IMR-90 (cell line): Measurements from ENCODE around the gene ERH. TPM values are rescaled to one million over a fixed set of nuclear protein-coding genes. Genes with fewer than 3 reads are reported as not detected.

Source experiments
- ATAC-seq: fragments of 200-7000 bp; cut with Tn5 transposase; 2 replicates; pipeline ENCODE4 v1.9.1; 2020; ENCODE audit warnings: low read depth, mild to moderate bottlenecking, moderate library complexity
- BruUV-seq: library from RNA; stranded (reverse); fragments of 400-500 nt; replicated peaks from 2 replicates; lab custom pipeline; 2021; lab: Mats Ljungman, UMichigan
- CTCF ChIA-PET: fragments of 300-600 bp; formaldehyde crosslinking; extraction: SDS; loops from one replicate; lab custom pipeline; 2021; ENCODE audit warnings: antibody characterized with exemption; lab: Yijun Ruan, JAX
- POLR2A ChIA-PET: fragments of 300-600 bp; sonication (Branson Sonifier 250); formaldehyde crosslinking; loops from one replicate; lab custom pipeline; 2022; ENCODE audit warnings: antibody characterized with exemption; ENCODE audit not compliant: unreplicated experiment; lab: Charles Lee
- DNase-seq: peaks from one replicate; pipeline ENCODE4 v3.0.0; 2013
- H2AFZ ChIP-seq: replicated peaks from 2 replicates; pipeline ENCODE3; 2013; ENCODE audit warnings: low read length, mild to moderate bottlenecking; ENCODE audit not compliant: poor library complexity
- H2AK5ac ChIP-seq: 2 replicates; pipeline ENCODE4 v1.6.1; 2013; ENCODE audit warnings: low read depth, low read length, inconsistent platforms
- H2AK9ac ChIP-seq: replicated peaks from 2 replicates; pipeline ENCODE3; 2013; ENCODE audit warnings: mild to moderate bottlenecking, low read depth, low read length, moderate library complexity; ENCODE audit not compliant: poor library complexity
- H2BK120ac ChIP-seq: 2 replicates; pipeline ENCODE4 v1.6.1; 2013; ENCODE audit warnings: low read depth, low read length, inconsistent platforms
- H2BK15ac ChIP-seq: 3 replicates; pipeline ENCODE4 v1.6.1; 2013; ENCODE audit warnings: low read depth, low read length, inconsistent platforms
- H2BK20ac ChIP-seq: 2 replicates; pipeline ENCODE4 v1.6.1; 2013; ENCODE audit warnings: low read depth, mild to moderate bottlenecking, inconsistent platforms, low read length, moderate library complexity
- H2BK5ac ChIP-seq: 2 replicates; pipeline ENCODE4 v1.6.1; 2013; ENCODE audit warnings: mild to moderate bottlenecking, low read depth, low read length, inconsistent platforms; ENCODE audit not compliant: poor library complexity, severe bottlenecking
- H3K14ac ChIP-seq: replicated peaks from 2 replicates; pipeline ENCODE4 v1.6.1; 2013; ENCODE audit warnings: low read depth, low read length, inconsistent platforms
- H3K18ac ChIP-seq: 2 replicates; pipeline ENCODE4 v1.6.1; 2013; ENCODE audit warnings: low read depth, low read length, control low read depth
- H3K23ac ChIP-seq: 2 replicates; pipeline ENCODE4 v1.6.1; 2013; ENCODE audit warnings: low read depth, low read length, inconsistent platforms
- H3K27ac ChIP-seq: 2 replicates; pipeline ENCODE4 v1.5.1; 2013; ENCODE audit warnings: mild to moderate bottlenecking, control low read depth, low read length; ENCODE audit not compliant: insufficient read depth
- H3K27me3 ChIP-seq: 2 replicates; pipeline ENCODE4 v1.6.1; 2013; ENCODE audit warnings: low read length; ENCODE audit not compliant: control insufficient read depth, insufficient read depth
- H3K36me3 ChIP-seq: 2 replicates; pipeline ENCODE4 v1.6.1; 2013; ENCODE audit warnings: low read length, mixed read lengths; ENCODE audit not compliant: control insufficient read depth, insufficient read depth
- H3K4ac ChIP-seq: 2 replicates; pipeline ENCODE4 v1.6.1; 2013; ENCODE audit warnings: low read depth, low read length, inconsistent platforms
- H3K4me1 ChIP-seq: 2 replicates; pipeline ENCODE4 v1.6.1; 2013; ENCODE audit warnings: low read length, mixed read lengths; ENCODE audit not compliant: control insufficient read depth, insufficient read depth
- H3K4me2 ChIP-seq: 2 replicates; pipeline ENCODE4 v1.6.1; 2013; ENCODE audit warnings: low read depth, mild to moderate bottlenecking, control low read depth, low read length, moderate library complexity
- H3K4me3 ChIP-seq: 2 replicates; pipeline ENCODE4 v1.5.1; 2013; ENCODE audit warnings: low read depth, mild to moderate bottlenecking, control low read depth, low read length, moderate library complexity; ENCODE audit not compliant: insufficient read depth
- H3K56ac ChIP-seq: 2 replicates; pipeline ENCODE4 v1.6.1; 2013; ENCODE audit warnings: low read length, inconsistent platforms; ENCODE audit not compliant: insufficient read depth; ENCODE audit errors: extremely low read depth
- H3K79me1 ChIP-seq, 2 experiments: 2 replicates each; pipeline ENCODE4 v1.6.1; 2013; ENCODE audit warnings: low read length in 2 of 2, inconsistent platforms in 1 of 2, low read depth in 1 of 2
- H3K9ac ChIP-seq: 2 replicates; pipeline ENCODE4 v1.6.1; 2013; ENCODE audit warnings: low read depth, low read length, control low read depth
- H3K9me1 ChIP-seq: 2 replicates; pipeline ENCODE4 v1.6.1; 2013; ENCODE audit warnings: low read length, inconsistent platforms; ENCODE audit not compliant: insufficient read depth
- H3K9me3 ChIP-seq: 2 replicates; pipeline ENCODE4 v1.6.1; 2013; ENCODE audit warnings: low read length; ENCODE audit not compliant: control insufficient read depth, insufficient read depth
- H4K20me1 ChIP-seq: 2 replicates; pipeline ENCODE4 v1.6.1; 2013; ENCODE audit warnings: low read length, inconsistent platforms; ENCODE audit not compliant: insufficient read depth
- H4K5ac ChIP-seq: 2 replicates; pipeline ENCODE4 v1.6.1; 2013; ENCODE audit warnings: mild to moderate bottlenecking, low read depth, low read length, control low read depth
- H4K8ac ChIP-seq, 2 experiments: 2 replicates each; pipeline ENCODE4 v1.6.1; 2013; ENCODE audit warnings: low read depth in 2 of 2, low read length in 2 of 2, control low read depth in 1 of 2, inconsistent platforms in 1 of 2
- H4K91ac ChIP-seq: 2 replicates; pipeline ENCODE4 v1.6.1; 2013; ENCODE audit warnings: low read depth, low read length, inconsistent platforms; ENCODE audit not compliant: insufficient read depth
- MAZ ChIP-seq: IDR thresholded peaks from 2 replicates; pipeline ENCODE4 v1.6.1; 2012; ENCODE audit warnings: low read depth, mild to moderate bottlenecking, low read length, improper control_type of control experiment, moderate library complexity, borderline replicate concordance
- SMC3 ChIP-seq: fragments of 150-350 bp; IDR thresholded peaks from 2 replicates; pipeline ENCODE4 v1.6.1; 2016; ENCODE audit warnings: low read depth, mild to moderate bottlenecking, antibody characterized with exemption, low read length, moderate library complexity
- WGBS, 2 experiments: methylation state at CpG; one replicate each; pipeline versions ENCODE4 v1.1.5 to v1.1.7; 2013; ENCODE audit warnings: missing lambda C conversion rate in 2 of 2; ENCODE audit not compliant: insufficient read length in 1 of 2; ENCODE audit errors: extremely low coverage in 2 of 2; 5-methylcytosine and 5-hydroxymethylcytosine counted together
- dilution Hi-C: fragments of 300-500 bp; cut with HindIII; formaldehyde crosslinking; loops from one replicate; pipeline ENCODE4 v1.14.3; 2018; ENCODE audit warnings: low sequenced_read_pairs; ENCODE audit not compliant: unreplicated experiment
- in situ Hi-C: fragments of 300-500 bp; cut with MboI; formaldehyde crosslinking; loops from 3 replicates; pipeline ENCODE4 v1.14.3; 2019; ENCODE audit warnings: low sequenced_read_pairs, inconsistent platforms, mixed read lengths
- intact Hi-C: fragments of 100-400 bp; cut with micrococcal nuclease; formaldehyde crosslinking; loops from 2 replicates; pipeline ENCODE4 v1.10.0; 2022
- polyA plus RNA-seq, 3 experiments: library from polyadenylated mRNA; depleted of rRNA; stranded (reverse); fragments of >200 nt; gene quantifications; 2 replicates each; pipeline ENCODE4 v1.2.3, GENCODE V29; 2012; ENCODE audit warnings: low replicate concordance in 1 of 3
- total RNA-seq: library from RNA; depleted of rRNA; stranded (reverse); fragments of >200 nt; gene quantifications from 2 replicates; pipeline ENCODE4 v1.2.3, GENCODE V29; 2012

The ERH gene
- total and polyA plus RNA-seq, 2 of the 4 experiments (the other 2 are of a cell fraction): 64.2 to 150 TPM

DNA sequence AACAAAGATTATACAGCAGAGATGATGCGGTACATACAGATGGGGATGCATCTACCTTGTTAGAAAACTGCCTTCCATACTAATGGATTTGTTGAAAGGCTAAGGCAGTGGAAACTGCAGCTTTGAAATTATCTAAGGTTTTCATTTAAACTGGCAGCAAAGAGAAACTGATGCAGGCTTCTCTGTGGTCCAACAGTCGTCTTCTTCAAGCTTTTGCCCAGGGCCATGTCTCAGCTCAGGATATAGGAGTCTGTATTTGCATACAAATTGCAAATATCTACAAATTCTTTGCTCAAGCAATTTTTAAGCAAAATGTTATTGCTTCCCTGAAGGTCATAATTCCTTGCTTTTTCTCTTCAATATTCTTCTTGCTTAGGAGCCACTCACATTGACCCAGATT is 33.7 kb downstream of the ERH start:
- intact Hi-C loops: no loop called here
- DNase-seq: no peak
- H2BK20ac ChIP-seq: no peak overlapping the region
- H2BK5ac ChIP-seq: no peak overlapping the region
- H3K14ac ChIP-seq: no peak overlapping the region
- H4K20me1 ChIP-seq: no peaks in the 10 kb centered on the region
- H4K5ac ChIP-seq: no peak overlapping the region
- no peak overlapping the region for H3K4me3 ChIP-seq
- no peak overlapping the region for H2AFZ ChIP-seq
- H3K27me3 ChIP-seq: no peaks in the 10 kb centered on the region
- no peak overlapping the region for H3K23ac ChIP-seq
- TF ChIP-seq SMC3 (no peak), MAZ (no peak)
- H3K79me1 ChIP-seq: no peaks in the 10 kb centered on the region
- in situ Hi-C loops: no loop called here
- ChIA-PET POLR2A (no interaction called here), CTCF (interaction anchor here (1.2 kb wide), 1 partner anchor 122 kb away, joined by 3 read pairs; no protein-coding TSS in a partner anchor)
- no peak overlapping the region for H3K9ac ChIP-seq
- no peak overlapping the region for H2AK5ac ChIP-seq
- no peaks in the 10 kb centered on the region for H3K4me1 ChIP-seq
- H3K9me3 ChIP-seq: no peaks in the 10 kb centered on the region
- no CpG with 5 or more reads among the region's 2 CpGs for WGBS, 2 experiments
- H3K36me3 ChIP-seq: 0 out of 2 replicates have a peak, but pooled peaks cover under 1% of the 10 kb centered on the region
- no peak for ATAC-seq
- dilution Hi-C loops: no loop called here
- H3K9me1 ChIP-seq: no peaks in the 10 kb centered on the region
- H2BK15ac ChIP-seq: no peak overlapping the region
- no peak overlapping the region for H3K27ac ChIP-seq
- no peak overlapping the region for H3K4ac ChIP-seq
- H4K91ac ChIP-seq: no peak overlapping the region
- H2BK120ac ChIP-seq: no peak overlapping the region
- no peak overlapping the region for H2AK9ac ChIP-seq
- H3K56ac ChIP-seq: no peak overlapping the region
- H3K4me2 ChIP-seq: no peak overlapping the region
- no peak overlapping the region for H4K8ac ChIP-seq
- no TSS peak for BruUV-seq
- H3K18ac ChIP-seq: no peak overlapping the region
